Type B pancreatic cell (in vitro differentiated cells): Measurements from ENCODE around the gene GPM6B. TPM values are rescaled to one million over a fixed set of nuclear protein-coding genes. Genes with fewer than 3 reads are reported as not detected.

Experiments used
- DNase-seq: peaks from one replicate; pipeline ENCODE4 v3.0.0; 2021; ENCODE audit warnings: mixed read lengths; ENCODE audit not compliant: unreplicated experiment; ENCODE audit errors: extremely low spot score
- H3K27ac Mint-ChIP-seq: 2 replicates; pipeline ENCODE4 v1.8.0; 2021; ENCODE audit warnings: mild to moderate bottlenecking, mixed read lengths
- H3K27me3 Mint-ChIP-seq: 2 replicates; pipeline ENCODE4 v1.8.0; 2021; ENCODE audit warnings: mixed read lengths
- H3K36me3 Mint-ChIP-seq: 2 replicates; pipeline ENCODE4 v1.8.0; 2021; ENCODE audit warnings: mixed read lengths
- H3K4me1 Mint-ChIP-seq: one replicate; pipeline ENCODE4 v1.8.0; 2021; ENCODE audit warnings: mixed read lengths; ENCODE audit not compliant: unreplicated experiment
- H3K4me3 Mint-ChIP-seq: 2 replicates; pipeline ENCODE4 v1.8.0; 2021; ENCODE audit warnings: mild to moderate bottlenecking, mixed read lengths
- H3K9me3 Mint-ChIP-seq: 2 replicates; pipeline ENCODE4 v1.8.0; 2021; ENCODE audit warnings: mixed read lengths
- long read RNA-seq: library from polyadenylated mRNA; unstranded; transcript quantifications from one replicate; pipeline ENCODE4 v2.0.0, GENCODE V29; 2020
- total RNA-seq: library from RNA; stranded (reverse); gene quantifications from 2 replicates; pipeline ENCODE4 v1.2.1, GENCODE V29; 2021; ENCODE audit warnings: low replicate concordance
- TF ChIP-seq, protein P1 (sequence below): fragments of 200-600 bp; sonication (generic); conservative IDR thresholded peaks from 2 replicates; pipeline ENCODE4 v1.5.0; 2021; ENCODE audit warnings: antibody characterized with exemption, mild to moderate bottlenecking

GPM6B gene
- total RNA-seq: 2.1 and 17.3 TPM in 2 replicates
- long read RNA-seq, partial matches to known transcripts: 0 of 8 reads
- long read RNA-seq, other reads (novel, unspliced or antisense): 6 of 8 reads

- Mint-ChIP-seq H3K9me3 (peaks cover 13% of the 10 kb centered on the region), H3K4me3 (peak within 1 kb of the TSS; percentile 70), H3K27me3 (no peaks in the 10 kb centered on the region), H3K36me3 (no peaks in the 10 kb centered on the region), H3K27ac (no peak within 1 kb of the TSS), H3K4me1 (no peaks in the 10 kb centered on the region)
- TF ChIP-seq, protein P1, sequence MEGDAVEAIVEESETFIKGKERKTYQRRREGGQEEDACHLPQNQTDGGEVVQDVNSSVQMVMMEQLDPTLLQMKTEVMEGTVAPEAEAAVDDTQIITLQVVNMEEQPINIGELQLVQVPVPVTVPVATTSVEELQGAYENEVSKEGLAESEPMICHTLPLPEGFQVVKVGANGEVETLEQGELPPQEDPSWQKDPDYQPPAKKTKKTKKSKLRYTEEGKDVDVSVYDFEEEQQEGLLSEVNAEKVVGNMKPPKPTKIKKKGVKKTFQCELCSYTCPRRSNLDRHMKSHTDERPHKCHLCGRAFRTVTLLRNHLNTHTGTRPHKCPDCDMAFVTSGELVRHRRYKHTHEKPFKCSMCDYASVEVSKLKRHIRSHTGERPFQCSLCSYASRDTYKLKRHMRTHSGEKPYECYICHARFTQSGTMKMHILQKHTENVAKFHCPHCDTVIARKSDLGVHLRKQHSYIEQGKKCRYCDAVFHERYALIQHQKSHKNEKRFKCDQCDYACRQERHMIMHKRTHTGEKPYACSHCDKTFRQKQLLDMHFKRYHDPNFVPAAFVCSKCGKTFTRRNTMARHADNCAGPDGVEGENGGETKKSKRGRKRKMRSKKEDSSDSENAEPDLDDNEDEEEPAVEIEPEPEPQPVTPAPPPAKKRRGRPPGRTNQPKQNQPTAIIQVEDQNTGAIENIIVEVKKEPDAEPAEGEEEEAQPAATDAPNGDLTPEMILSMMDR: no peak
- DNase-seq: no peak
Observed at GRCh38 chrX:13816643-13817627, at the start of gene GPM6B. GPM6B (minus strand) TSS chrX:13817093; CDS start chrX:13816904, 189 bp downstream.

DNA sequence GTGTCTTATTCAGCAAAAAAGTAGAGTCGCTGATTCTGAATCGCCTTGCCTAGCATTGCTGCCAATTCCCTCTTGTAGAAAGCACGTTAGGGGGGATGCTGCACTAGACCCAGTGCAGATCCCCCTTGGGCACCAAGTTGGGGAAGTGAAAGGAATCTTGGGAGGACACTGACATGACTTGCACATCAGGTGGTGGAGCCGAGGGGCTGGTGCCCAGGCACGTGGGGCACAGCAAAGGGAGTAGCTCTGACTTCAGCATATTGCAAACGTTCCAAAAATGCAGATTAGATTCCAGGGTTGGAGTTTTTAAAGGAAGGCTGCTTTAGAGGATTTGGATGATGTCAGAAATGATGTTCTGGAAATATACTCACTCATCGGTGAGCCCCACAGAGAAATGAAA is 47.4 kb upstream of the GPM6B start:
- TF ChIP-seq, protein P1: no peak
- Mint-ChIP-seq H3K4me1 (no peaks in the 10 kb centered on the region), H3K27ac (no peak overlapping the region)

GRCh38 chrX:13863324-13863723 is 46.4 kb upstream of the GPM6B start:
- no peaks in the 10 kb centered on the region for H3K36me3 Mint-ChIP-seq
- H3K9me3 Mint-ChIP-seq: no peaks in the 10 kb centered on the region
- no peak overlapping the region for H3K4me3 Mint-ChIP-seq
- TF ChIP-seq, protein P1: no peak
- no peaks in the 10 kb centered on the region for H3K4me1 Mint-ChIP-seq
- H3K27ac Mint-ChIP-seq: no peak overlapping the region
- H3K27me3 Mint-ChIP-seq: no peaks in the 10 kb centered on the region
- DNase-seq: no peak

More for the DNA sequence above, 47.4 kb upstream of the GPM6B start:
- Mint-ChIP-seq H3K27me3 (no peaks in the 10 kb centered on the region), H3K36me3 (no peaks in the 10 kb centered on the region), H3K4me3 (no peak overlapping the region), H3K9me3 (no peaks in the 10 kb centered on the region)
- no peak for DNase-seq

GRCh38 chrX:13859724-13860123 is 42.8 kb upstream of the GPM6B start:
- Mint-ChIP-seq H3K27me3 (no peaks in the 10 kb centered on the region), H3K36me3 (no peaks in the 10 kb centered on the region), H3K27ac (no peak overlapping the region), H3K9me3 (no peaks in the 10 kb centered on the region), H3K4me1 (no peaks in the 10 kb centered on the region), H3K4me3 (no peak overlapping the region)
- TF ChIP-seq, protein P1: no peak
- no peak for DNase-seq

GRCh38 chrX:13857804-13858203 is 40.9 kb upstream of the GPM6B start:
- Mint-ChIP-seq H3K9me3 (no peaks in the 10 kb centered on the region), H3K4me3 (no peak overlapping the region), H3K4me1 (no peaks in the 10 kb centered on the region), H3K27ac (no peak overlapping the region), H3K36me3 (no peaks in the 10 kb centered on the region), H3K27me3 (no peaks in the 10 kb centered on the region)
- TF ChIP-seq, protein P1: no peak
- no peak for DNase-seq
